NCI-H510A (cell line): ENCODE results near the gene ELL.

Experiments
- DNase-seq: peaks from one replicate; lab custom pipeline; 2025; lab: John Stamatoyannopoulos, UW

The ELL gene

DNA sequence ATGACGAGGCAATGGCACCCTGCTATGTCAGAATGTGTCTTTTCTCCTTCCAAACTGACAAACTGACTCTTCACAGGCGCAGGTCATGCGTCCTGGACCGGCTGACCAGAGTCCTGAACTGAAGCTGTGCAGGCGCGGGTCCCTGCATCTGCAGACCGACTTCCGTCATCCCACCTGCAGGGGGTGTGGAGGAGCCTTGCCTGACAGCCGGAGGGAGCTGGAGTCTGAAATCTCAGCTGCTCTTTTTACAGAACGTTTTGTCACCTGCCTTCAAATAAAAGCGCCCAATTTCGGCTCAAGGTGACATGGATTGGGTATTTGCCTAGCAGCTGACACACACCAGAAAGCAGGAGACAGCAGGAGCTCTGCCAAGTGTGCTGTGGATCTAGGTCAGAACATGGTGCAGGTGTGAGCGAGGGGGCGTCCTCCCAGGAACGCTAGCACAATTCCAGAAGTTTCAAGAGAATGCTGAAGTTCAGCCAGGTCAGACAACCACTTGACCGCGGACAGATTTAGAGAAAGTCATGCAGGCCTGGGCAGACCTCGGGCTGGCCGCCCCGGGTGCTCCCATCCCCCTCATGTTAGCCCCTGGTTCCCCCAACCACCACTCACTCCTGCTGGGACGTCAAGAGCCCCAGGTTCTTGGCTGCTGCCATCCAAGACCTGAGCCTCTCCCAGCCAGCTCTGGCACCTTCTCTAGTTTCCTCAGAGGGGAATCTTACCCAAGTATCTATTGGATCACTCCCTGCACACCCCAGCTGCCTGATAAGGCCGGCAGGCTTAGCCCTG, 32.8 kb downstream of the ELL start:
- DNase-seq: no peak

DNA sequence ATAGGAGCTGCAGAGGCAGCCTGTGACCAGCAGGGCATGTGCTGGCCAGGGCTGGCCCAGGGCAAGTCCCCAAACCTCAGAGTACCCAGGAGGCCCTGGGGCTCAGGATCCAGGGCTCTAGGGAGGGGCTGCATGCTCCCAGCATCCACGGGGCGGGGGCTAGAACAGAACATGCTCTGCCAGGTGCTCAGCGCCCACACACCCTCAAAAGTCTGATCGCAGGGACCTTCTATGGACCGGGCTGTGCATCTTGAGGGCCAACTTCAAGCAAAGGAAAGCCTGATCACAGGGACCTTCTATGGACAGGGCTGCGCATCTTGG, 33.5 kb downstream of the ELL start:
- no peak for DNase-seq

DNA sequence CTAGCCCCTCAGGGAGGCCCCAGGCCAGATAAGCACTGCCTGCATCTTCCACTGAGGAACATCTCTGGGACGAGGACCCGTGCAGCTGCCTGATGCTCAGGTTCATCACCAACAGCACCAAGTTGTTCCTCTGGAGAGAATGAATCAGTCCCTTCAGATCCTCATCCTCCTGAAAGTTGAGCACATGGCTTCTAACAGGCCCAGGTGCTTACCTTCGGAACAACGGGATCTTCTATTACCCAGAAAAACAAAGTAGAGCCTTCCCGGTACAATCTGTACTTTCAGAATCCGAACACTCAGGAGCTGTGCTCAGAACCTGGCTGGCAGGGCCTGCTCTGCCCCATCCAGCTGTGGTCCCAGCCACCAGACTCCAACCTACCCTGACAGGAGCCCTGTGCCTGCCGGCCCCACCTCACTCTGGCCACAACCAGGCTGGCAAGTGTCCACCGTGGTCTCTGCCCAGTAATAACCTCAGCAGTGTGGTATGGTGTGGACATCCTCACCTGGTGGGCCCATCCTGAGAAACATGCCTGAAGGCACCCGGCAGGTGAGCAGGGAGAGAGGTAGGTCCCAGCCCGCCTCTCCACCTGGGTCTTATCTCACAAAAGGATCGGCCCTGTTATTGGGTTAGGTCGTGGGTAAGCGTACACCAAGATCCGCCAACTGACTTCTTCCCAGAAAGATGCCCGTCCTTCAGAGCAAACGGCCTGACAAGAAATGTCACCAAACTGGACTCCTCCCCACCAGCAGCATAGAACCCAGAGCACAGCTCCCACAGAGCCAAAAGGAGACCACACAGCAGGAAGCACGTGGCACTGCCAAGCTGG, 34.1 kb downstream of the ELL start:
- DNase-seq: no peak

DNA sequence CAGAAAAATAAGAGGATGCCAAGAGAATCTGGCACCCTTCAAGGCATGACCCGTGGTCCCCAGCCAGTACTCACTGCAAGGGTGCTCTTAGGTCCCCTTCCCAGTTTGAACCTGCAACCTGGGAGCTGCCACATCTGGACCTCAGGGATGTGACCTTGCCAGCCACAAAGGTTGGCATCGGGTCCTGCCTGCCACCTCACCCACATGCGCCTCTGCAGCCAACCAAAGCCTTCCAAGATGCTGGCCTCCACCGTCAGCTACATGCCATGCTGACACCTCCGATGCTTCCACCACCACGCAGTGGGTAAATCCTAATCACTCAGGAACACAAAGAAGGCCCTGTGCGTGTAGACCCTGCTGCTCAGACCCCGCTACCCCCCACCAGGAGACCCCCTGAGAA, 35.1 kb downstream of the ELL start:
- DNase-seq: no peak

DNA sequence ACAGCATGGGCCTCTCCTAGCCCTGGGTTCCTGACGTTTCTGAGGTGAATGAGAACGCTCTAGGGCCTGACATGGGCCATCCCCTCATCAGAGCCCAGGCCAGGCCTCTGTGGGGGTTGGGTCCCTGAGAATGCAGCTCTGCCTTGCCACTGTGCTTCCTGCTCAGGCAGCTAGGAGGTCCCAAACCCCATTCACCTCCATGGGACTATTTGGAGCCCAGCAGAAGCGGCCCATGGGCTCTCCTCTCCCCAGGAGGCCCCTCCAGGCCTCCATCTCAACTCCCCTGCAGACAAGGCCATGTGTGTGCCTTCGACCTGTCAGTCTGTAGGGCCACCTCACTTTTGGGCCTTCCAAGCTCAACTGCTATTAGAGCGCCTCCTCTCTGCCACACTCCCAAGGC, 36.9 kb downstream of the ELL start:
- DNase-seq: no peak

DNA sequence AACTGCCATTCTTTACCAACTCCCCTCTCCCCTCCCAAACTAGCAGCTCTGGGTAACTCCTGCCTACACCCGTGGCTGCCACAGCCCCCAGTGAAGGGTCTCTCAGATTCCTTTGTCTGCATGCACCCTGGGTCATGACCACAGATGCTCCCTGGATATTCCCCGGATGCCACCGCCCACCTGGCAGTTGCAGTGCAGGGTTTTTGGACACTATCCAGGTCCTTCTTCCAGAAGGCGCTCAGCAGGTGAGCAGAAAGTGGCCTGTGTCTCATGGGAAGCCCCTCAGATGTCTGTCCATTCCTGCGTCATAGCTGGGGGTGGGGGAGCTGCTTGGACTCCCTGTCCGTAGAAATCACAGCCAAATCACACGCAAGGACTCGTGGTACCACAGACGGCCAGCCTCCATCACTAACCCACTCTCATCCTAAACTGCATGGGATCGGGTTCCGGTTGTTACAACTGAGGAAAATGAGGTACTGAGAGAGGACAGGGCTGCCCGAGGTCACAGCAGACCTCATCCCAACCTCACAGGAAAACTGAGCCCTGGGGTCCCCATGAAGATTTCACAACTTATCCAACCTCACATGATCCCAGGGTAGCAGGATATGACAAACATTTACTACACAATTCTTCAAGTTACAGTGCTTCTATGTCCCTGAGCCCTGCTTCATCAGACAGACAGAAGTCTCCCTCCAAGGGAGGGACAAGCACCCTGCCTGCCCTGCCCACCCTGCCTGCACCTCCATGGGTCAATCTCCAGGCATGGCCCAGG, 38.6 kb downstream of the ELL start:
- no peak for DNase-seq

DNA sequence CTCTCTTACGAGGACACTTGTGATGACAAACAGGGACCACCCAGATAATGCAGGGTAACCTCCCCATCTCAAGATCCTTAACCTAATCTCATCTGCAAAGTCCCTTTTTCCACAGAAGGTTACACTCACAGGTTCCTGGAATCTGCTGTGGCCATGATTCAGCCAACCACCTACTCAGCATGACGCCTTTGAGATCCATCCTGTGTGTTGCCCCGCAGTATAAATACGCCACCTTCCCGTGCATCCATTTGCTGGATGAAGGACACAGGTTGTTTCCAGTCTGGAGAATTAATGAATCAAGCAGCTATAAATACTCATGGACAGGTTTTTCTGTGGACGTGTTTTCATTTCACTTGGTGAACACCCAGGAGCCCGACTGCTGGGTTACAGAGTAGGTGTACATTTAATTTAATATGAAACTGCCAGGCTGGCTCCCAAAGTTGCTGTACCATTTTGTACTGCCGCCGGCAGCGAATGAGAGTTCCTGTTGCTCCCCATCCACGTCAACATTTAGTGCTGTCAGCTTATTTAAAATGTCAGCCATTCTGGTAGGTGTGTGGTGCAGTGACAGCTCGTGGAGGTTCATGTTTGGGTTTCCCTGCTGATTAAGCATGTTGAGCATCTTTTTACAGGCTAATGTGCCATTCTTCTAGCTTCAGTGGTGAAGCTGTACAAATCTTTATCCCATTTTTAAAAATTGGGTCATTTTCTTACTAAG, 40.2 kb downstream of the ELL start:
- DNase-seq: no peak

DNA sequence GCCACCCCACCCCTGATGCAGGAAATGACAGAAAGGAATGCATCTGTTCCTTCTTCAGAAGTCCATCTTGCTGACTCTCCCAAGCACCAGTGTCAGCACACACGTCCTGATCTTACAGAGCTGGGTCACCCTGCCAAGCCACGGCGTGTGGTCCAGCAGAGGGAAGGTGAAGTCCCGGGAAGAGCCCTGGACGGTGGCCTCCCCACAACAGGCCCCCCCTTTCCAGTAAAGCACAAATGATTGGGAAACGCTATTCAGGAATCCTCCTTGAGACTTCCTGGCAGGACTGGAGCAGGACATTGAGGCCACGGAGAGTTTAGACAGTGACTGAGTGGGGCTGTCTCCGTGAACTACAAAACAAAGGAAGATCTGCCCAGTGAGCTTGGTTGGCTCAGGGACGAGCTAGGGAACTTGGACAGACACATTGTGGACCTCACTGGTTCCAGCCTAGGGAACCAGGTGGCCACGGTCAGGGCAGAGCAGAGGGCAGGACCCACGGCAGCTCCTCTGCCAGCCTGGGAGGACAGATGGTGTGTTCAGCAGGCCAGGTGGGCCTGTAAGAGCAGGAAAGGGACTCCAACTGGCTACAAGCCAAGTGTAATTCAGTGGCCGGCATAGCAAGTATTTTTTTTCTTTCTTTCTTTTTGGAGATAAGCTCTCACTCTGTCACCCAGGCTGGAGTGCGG, 41.7 kb downstream of the ELL start:
- DNase-seq: no peak

DNA sequence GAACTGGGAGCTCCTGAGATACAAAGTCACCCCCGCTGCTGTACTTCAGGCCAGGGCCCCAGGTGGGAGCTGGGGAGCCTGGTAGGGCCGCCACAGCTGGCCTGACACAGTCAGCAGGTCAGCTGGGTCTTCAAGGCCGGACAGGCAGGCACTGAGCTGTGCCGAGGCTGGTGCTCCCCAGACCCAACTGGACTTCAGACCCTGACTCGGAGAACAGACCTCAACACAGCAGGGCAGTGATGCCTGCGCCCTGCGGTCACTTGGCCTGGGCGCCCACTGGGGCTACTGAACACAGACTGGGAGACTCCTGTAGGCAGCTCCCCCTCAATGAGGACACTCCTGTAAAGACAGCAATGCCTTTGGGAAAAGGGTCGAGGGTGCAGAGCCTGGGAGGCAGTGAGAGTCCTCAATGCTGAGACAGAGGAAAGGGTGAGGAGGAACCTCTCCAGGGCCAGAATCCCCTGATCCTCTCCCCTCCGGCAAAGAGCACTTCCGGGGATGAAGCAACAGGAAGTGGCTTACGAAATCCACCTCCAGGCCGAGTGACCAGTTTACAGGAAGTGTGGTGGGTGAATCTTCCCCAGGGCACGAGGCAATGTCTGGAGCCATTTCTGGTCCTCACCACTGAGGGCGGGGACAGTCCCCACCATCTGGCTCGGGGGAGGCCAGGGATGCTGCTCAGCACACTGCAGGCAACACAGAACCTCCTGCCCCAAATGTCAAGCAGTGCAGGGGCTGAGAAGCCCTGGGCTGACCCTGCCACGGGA, 43.1 kb downstream of the ELL start:
- DNase-seq: peak; percentile 65

DNA sequence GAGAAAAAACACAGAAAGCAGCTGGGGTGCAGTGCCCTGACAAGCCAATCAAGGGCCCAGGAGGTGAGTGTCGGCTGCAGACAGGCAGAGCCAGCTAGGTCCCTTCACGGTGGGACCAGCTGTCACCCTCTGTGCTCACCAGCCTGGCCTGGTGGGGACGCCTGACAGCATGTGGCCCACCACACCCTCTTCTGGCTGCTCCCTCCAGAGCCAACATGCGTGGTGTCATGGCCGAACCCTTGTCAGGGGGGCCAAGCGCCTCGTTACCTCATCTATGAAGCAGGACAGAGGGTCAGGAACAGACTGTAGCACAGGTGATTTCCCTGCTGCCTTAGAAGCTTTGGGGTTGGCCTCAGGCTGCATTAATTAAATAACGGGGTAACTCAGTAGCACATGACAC, 43.9 kb downstream of the ELL start:
- DNase-seq: no peak

DNA sequence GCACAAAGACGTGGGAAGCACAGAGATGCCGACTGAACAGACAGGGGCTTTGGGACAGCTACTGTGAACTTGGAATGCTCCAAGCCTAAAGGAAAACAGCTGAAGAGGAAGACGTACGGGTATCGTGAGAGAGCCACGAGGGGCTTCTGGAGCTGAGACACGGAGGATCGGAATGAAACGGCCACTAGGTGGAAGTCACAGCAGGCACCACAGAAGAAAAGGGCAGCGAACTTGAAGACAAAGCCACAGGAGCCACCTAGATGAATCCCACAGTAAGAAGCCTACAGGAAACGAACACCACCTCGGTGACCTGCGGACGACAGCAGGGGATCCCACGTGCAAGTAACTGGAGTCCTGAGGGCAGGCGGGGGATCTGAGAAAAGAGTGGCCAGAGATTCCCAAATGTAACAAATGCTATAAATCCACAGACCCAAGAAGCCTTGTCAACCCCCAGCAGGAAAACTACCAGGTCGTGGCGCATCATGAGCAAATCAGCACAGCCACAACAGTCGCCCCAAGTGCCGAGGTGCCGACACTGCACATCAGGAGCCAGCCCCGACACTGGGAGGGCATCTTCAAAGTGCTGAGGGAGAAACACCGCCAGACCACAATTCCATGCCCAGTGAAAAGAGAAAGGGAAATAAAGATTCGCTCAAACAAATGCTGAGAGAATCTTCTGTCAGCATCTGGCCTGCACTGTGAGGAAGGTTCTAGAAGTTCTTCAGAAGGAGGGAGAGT, 44.7 kb downstream of the ELL start:
- DNase-seq: no peak

DNA sequence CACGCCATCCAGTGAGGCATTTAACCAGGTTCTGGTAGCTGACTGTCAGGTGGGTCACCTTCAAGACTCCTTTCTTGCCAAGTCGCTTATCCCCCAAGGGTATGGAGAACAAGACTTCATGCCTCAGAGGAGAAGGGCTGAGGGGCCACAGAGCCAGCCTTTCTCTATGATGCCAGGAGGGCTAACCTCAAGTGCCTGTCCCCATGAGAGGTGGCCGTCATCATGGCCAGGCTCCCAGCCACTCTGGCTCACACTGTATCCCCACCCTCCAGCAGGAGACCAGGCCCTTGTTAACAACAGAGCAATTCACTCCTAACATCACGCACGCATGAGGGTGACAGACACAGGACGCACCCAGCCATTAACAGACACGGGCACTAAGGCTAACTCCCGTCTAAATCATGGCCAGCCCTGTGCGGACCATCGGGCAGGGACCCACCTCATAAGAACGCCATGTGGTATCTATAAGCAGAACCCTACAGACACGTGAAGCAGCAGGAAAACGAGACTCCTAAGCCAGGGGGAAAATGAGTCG, 45.3 kb downstream of the ELL start:
- DNase-seq: no peak

DNA sequence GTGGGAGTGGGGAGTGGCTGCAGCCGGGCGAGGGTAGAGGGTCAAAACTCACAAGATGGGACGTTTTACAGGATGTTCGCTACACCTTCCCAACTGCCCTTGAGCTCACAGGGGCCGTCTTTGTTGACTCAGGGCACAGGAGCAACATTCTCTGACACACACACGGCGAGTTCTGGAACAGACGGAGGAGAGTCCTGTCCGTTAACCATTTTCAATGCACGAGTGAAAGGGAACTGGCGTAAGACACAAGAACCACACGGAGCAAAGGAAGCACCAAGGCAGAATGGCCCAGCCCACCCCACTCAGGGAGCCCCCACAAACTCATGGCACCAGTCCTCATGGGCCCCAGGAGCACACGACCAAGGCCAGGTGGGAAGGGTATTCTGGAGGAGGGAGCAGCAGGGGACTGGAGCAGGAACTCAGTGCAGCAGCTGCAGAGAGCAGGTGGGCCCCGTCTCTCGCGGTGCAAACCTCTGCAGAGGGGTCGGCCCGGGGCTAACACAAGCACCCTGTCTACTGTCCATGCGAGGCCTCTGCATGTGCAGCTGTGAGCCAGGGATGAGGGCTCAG, 46.0 kb downstream of the ELL start:
- no peak for DNase-seq

DNA sequence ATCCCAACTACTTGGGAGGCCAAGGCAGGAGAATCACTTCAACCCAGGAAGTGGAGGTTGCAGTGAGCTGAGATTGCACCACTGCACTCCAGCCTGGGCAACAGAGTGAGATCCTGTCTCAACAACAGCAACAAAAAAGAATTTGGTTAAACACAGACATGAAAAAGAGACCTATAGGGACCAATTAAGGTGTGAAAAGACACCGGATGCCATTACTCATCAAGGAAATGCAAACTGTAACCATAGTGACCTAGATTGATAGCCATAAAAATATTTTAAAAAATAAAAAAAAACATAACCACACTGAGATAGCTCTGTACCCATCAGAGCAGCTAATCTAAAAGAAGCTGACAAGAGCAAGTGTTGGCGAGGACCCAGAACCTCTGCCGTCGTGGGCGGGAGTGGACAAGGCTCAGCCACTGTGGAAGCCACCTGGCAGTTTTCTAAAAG, 46.8 kb downstream of the ELL start:
- no peak for DNase-seq

DNA sequence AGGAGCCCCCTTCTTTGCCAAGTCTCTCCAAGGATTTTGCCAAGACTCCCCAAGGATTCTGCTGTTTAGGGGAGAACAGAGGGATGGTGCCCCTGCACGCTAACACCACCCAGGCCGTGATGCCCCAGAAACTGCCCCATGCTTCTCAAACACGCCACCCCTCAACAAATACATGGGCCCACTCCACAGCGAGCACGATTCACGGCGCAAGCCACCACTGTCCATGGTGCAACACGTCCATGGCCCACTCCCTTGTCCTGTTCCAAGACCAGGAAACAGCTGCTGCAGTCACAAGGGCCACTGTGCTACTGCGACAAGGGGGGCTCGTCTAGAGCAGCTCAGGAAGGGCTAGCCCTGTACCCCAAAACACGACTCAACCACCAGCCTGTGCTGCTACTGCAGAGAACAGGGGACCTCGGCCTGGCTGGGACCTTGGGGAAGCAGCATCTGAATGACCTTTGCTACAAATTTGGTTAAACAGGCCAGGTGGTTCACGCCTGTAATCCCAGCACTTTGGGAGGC, 47.4 kb downstream of the ELL start:
- no peak for DNase-seq

DNA sequence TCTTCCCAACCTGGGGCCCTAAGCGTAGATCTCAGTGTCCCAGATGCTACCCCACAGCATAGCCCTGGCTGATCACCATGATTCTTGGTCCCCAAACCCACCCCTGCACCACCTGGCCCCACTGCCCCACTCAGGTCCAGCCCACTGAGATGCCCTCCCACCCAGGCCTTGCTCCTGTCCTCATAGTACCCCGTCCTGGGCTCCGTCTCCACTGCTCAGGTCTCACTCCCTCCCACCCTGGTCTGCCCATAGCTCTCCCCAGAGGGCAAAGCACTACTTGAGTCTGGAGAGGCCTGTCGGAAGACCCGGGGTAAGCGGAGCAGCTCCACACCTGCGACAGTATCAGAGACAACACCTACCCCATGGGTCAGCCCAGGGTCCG, 48.2 kb downstream of the ELL start:
- no peak for DNase-seq

DNA sequence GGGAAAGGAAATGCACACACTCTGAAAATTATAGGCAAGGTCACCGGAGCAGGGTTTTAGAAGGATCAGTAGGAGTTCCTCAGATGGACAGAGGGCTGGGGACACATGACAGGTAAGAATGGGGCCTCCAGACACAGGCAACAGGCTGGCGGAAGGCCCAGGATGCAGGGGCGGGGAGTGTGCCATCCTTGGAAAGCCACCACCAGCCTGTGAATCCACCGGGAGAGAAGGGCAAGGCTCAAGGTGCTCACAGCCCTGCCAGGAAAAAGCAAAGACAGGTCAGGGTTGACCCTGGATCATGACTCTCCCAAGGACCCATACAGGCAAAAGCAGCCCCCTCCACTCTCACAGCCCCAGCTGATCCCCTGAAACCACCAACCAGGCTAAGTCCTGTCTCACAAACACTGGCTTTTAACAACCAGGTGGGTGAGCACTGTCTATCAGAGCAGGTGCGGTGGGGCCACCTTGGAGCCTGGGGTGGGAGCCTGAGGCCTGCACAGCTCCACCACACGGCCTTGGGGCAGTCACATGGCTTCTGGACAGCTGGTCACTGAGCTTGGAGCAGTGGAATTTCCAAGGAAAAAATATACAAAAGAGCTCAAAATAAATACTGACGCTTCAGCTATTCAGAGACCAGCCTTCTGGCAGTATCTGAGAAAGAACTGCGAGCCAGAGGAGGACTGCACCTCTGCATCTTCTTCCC, 48.7 kb downstream of the ELL start:
- no peak for DNase-seq

DNA sequence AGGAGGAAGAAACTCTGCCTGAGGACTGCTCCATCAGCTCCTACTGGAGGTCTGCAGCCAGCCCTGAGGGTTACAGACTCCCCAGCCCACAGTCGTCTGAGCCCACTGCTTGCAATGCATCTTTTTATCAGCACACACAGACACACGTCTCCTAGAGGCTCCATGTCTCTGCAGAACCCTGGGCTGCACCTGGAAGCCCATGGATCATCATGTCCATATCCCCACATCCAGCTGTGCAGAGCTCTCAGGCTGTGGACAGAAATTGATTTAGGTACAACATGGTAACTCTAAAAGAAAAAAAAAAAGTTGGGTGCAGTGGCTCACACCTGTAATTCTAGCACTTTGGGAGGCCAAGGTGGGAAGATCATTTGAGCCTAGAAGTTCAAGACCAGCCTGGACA, 51.1 kb downstream of the ELL start:
- DNase-seq: no peak
